ENCODE measurements around the gene CHST8.
"Not testable (repeated sequence)": the region's sequence is repeated elsewhere in the genome, so short reads cannot be mapped to it uniquely, and the experiment has no call there.

CHST8 gene

DNA sequence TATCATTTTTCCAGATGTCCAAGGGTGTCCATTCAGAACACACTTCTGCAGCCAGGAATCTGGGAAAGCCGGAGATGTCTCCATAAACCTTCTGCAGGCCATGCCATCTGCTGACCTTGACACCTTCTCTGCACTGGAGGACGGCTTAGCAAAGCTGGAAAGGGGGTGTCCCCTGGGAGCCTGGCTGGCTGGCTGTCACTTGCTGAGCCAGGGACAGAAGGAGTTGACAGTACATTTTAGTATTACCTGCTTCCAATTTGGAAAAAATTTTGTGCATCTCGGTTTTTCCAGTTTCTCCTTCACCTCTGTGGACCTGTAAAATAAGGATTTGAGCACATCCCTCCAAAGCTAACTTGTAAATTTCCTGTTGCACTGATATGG lies 8.1 kb upstream of the CHST8 start:
- in situ Hi-C loops (cut with MboI; ENCODE audit: low sequenced_read_pairs, unreplicated experiment), result no loop called here
- TF ChIP-seq, protein P1, sequence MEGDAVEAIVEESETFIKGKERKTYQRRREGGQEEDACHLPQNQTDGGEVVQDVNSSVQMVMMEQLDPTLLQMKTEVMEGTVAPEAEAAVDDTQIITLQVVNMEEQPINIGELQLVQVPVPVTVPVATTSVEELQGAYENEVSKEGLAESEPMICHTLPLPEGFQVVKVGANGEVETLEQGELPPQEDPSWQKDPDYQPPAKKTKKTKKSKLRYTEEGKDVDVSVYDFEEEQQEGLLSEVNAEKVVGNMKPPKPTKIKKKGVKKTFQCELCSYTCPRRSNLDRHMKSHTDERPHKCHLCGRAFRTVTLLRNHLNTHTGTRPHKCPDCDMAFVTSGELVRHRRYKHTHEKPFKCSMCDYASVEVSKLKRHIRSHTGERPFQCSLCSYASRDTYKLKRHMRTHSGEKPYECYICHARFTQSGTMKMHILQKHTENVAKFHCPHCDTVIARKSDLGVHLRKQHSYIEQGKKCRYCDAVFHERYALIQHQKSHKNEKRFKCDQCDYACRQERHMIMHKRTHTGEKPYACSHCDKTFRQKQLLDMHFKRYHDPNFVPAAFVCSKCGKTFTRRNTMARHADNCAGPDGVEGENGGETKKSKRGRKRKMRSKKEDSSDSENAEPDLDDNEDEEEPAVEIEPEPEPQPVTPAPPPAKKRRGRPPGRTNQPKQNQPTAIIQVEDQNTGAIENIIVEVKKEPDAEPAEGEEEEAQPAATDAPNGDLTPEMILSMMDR (IDR thresholded peaks at IDR 0.05; ENCODE audit: borderline replicate concordance, control extremely low read depth, extremely low read depth, insufficient read depth, missing control alignments), result no peak
- no peak for DNase-seq (ENCODE audit: low spot score)

DNA sequence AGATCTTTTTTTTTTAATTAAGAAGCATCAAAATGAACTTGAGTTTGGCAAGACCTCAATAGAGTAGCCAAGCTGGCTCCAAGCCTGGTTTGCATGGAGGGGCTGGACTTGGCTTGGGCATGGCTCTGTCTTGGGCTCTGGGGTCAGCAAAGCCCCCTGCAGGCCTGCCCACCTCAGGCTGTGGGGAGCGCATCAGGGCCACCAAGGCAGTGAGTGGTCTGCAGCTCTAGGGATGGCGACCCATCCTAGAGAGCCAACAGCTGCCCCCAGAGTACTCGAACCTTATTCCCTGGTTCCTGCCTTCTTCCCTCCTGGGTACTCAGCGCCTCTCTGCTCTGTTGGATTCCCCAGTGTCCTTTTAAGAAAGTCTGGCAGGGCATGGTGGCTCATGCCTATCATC lies 5.4 kb upstream of the CHST8 start:
- in situ Hi-C loops (cut with MboI; ENCODE audit: low sequenced_read_pairs, unreplicated experiment), result no loop called here
- DNase-seq (ENCODE audit: low spot score), result no peak
- TF ChIP-seq, protein P1 (IDR thresholded peaks at IDR 0.05; ENCODE audit: borderline replicate concordance, control extremely low read depth, extremely low read depth, insufficient read depth, missing control alignments), result no peak

DNA sequence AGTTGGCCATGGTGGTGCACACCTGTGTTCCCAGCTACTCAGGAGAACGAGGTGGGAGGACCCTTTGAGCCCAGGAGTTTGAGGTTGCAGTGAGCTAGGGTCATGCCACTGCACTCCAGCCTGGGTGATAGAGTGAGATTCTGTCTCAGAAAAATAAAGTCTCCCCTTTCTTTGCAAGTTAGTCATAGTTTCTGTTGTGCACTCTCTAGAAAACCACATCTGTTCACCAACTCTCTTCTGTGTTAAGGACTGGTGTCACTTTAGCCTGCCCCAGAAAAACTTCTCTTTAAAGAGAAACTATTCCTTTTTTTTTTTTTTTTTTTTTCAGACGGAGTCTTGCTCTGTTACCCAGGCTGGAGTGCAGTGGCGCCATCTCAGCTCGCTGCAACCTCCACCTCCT lies 4.9 kb upstream of the CHST8 start:
- in situ Hi-C loops (cut with MboI; ENCODE audit: low sequenced_read_pairs, unreplicated experiment), result no loop called here
- no peak for DNase-seq (ENCODE audit: low spot score)
- TF ChIP-seq, protein P1 (IDR thresholded peaks at IDR 0.05; ENCODE audit: borderline replicate concordance, control extremely low read depth, extremely low read depth, insufficient read depth, missing control alignments), result no peak

DNA sequence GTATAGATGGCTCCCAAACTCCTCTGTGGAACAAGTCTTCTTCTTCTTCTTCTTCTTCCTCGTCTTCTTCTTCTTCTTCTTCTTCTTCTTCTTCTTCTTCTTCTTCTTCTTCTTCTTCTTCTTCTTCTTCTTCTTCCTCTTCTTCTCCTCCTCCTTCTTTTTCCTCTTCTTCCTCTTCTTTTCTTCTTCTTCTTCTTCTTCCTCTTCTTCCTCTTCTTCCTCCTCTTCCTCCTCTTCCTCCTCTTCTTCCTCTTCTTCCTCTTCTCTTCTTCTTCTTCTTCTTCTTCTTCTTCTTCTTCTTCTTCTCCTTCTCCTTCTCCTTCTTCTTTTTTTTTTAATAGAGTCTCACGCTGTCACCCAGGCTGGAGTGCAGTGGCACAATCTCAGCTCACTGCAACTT lies 3.4 kb upstream of the CHST8 start:
- in situ Hi-C loops (cut with MboI; ENCODE audit: low sequenced_read_pairs, unreplicated experiment); DNase-seq (ENCODE audit: low spot score): not testable (repeated sequence)

DNA sequence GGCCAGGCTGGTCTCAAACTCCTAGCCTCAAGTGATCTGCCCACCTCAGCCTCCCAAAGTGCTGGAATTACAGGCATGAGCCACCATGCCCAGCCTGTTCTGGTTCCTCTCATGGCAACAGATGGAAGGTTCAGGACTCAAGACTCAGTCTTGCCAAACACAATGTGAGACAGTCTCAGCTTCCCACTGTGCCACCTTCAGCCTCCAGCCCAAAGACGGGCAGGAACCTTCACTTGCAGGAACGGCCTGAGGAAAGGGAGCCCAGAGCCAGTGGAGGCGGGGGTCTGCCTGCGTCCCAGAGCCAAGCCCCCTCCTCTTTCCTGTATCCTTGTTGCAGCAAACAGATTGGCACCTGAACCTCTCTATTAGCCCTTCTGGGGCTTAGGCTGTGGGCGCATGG lies 2.9 kb upstream of the CHST8 start:
- DNase-seq (ENCODE audit: low spot score), result no peak
- in situ Hi-C loops (cut with MboI; ENCODE audit: low sequenced_read_pairs, unreplicated experiment), result no loop called here
- TF ChIP-seq, protein P1 (IDR thresholded peaks at IDR 0.05; ENCODE audit: borderline replicate concordance, control extremely low read depth, extremely low read depth, insufficient read depth, missing control alignments), result no peak

DNA sequence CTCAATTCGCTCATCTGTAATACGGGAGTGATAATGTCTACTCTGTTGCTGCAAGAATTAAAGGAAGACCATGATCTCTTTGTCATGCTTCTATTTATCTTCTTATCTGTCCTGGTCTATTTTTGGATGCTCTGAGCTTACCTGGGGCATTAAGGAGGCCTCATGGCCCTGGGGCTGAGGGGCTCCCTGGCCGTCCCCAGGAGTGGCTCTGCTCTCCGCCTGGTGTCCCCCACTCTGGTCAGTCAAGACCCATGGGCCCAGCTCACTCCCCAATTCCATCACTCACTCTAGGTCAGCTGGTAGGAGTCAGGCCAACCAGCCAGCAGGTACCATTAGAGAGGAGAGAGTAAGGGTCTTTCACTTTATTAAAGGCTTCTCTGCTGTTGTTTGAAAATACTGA lies 1.1 kb upstream of the CHST8 start:
- in situ Hi-C loops (cut with MboI; ENCODE audit: low sequenced_read_pairs, unreplicated experiment), result no loop called here
- TF ChIP-seq, protein P1 (IDR thresholded peaks at IDR 0.05; ENCODE audit: borderline replicate concordance, control extremely low read depth, extremely low read depth, insufficient read depth, missing control alignments), result no peak
- DNase-seq (ENCODE audit: low spot score), result no peak

DNA sequence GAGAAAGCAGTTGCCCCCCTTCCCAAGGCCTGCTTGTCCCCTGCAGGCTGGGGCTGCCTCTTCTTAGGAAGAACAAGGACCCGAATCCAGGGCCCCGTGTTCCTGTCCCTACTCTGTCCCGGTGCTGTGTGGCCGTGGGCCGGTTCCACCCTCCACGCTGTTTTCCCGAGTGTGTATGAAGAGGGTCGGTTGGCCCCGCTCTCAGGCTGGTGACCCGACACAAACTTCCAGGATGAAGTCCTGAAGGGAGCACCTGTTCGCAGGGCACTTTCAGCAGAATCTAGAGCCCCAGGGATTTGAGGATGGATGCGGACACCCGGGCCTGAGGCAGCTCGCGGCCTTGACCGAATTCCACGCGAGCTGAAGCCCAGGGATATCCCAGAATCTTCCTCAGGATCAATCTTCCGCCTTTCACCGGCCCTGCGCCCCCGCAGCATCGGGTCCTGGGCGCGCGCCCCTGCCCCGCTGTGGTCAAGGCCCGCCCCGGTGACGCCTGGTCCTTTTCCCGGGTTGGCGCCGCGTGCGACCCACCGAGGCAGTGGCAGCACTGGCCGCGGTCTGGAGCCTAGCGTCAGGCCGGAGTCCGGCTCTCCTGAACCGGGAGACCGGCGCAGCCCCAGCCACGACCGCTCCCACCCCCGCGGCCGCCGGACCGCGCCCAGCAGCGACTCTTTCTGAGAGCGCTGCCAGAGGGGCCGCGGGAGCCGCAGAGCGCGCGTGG lies 528 bp upstream of the CHST8 start:
- TF ChIP-seq, protein P1 (IDR thresholded peaks at IDR 0.05; ENCODE audit: borderline replicate concordance, control extremely low read depth, extremely low read depth, insufficient read depth, missing control alignments), result no peak
- no peak for DNase-seq (ENCODE audit: low spot score)
- in situ Hi-C loops (cut with MboI; ENCODE audit: low sequenced_read_pairs, unreplicated experiment), result no loop called here

All from GM13976 (cell line).